GM23338 (cell line): Measurements from ENCODE around the gene SUGCT. TPM values are rescaled to one million over a fixed set of nuclear protein-coding genes. Genes with fewer than 3 reads are reported as not detected.
A peak's percentile ranks its signal among the peaks of the same experiment; 100 is the strongest.

Experiments used
- ATAC-seq: fragments of 200-7000 bp; cut with Tn5 transposase; 3 replicates; pipeline ENCODE4 v1.9.1; 2020
- DNase-seq: peaks from one replicate; pipeline ENCODE4 v3.0.0-alpha.2; 2015; ENCODE audit warnings: low spot score
- H2AFZ ChIP-seq: fragments of 200-600 bp; sonication (generic); 2 replicates; pipeline ENCODE4 v1.8.0; 2016; ENCODE audit warnings: antibody characterized with exemption, mild to moderate bottlenecking, moderate library complexity
- H3F3A ChIP-seq: fragments of 200-600 bp; sonication (generic); replicated peaks from 2 replicates; pipeline ENCODE4 v1.8.0; 2017; ENCODE audit warnings: antibody characterized with exemption, mixed run types, low read depth
- H3K27ac ChIP-seq: fragments of 200-600 bp; sonication (generic); 2 replicates; pipeline ENCODE4 v1.6.1; 2016; ENCODE audit warnings: low read depth
- H3K27me3 ChIP-seq: fragments of 200-600 bp; sonication (generic); 2 replicates; pipeline ENCODE4 v1.8.0; 2016; ENCODE audit warnings: mild to moderate bottlenecking, mixed run types, moderate library complexity; ENCODE audit not compliant: insufficient read depth
- H3K36me3 ChIP-seq: fragments of 200-600 bp; sonication (generic); 2 replicates; pipeline ENCODE4 v1.8.0; 2016; ENCODE audit warnings: mild to moderate bottlenecking; ENCODE audit not compliant: insufficient read depth
- H3K4me1 ChIP-seq: fragments of 200-600 bp; sonication (generic); 2 replicates; pipeline ENCODE4 v1.8.0; 2016; ENCODE audit warnings: mild to moderate bottlenecking, moderate library complexity; ENCODE audit not compliant: insufficient read depth
- H3K4me2 ChIP-seq: fragments of 200-600 bp; sonication (generic); 2 replicates; pipeline ENCODE4 v1.7.1; 2017; ENCODE audit warnings: mixed run types
- H3K4me3 ChIP-seq: fragments of 200-600 bp; sonication (generic); 2 replicates; pipeline ENCODE4 v1.6.1; 2016; ENCODE audit warnings: mixed run types
- H3K79me2 ChIP-seq: fragments of 200-600 bp; sonication (generic); replicated peaks from 2 replicates; pipeline ENCODE4 v1.8.0; 2017; ENCODE audit warnings: mild to moderate bottlenecking; ENCODE audit not compliant: insufficient read depth
- H3K9me2 ChIP-seq: fragments of 200-600 bp; sonication (generic); 2 replicates; pipeline ENCODE4 v1.8.0; 2017; ENCODE audit not compliant: insufficient read depth
- H4K20me1 ChIP-seq: fragments of 200-600 bp; sonication (generic); replicated peaks from 2 replicates; pipeline ENCODE4 v1.8.0; 2017; ENCODE audit warnings: mild to moderate bottlenecking; ENCODE audit not compliant: insufficient read depth
- H3K27ac Mint-ChIP-seq: 2 replicates; pipeline ENCODE4 v1.8.0; 2020; ENCODE audit warnings: inconsistent platforms, mild to moderate bottlenecking, moderate library complexity, mixed read lengths
- H3K27me3 Mint-ChIP-seq: 3 replicates; pipeline ENCODE4 v1.8.0; 2022; ENCODE audit warnings: low read depth, mild to moderate bottlenecking, moderate library complexity, mixed read lengths, inconsistent platforms; ENCODE audit not compliant: insufficient read depth, poor library complexity
- H3K36me3 Mint-ChIP-seq: 3 replicates; pipeline ENCODE4 v1.8.0; 2021; ENCODE audit warnings: low read depth, mild to moderate bottlenecking, inconsistent platforms, moderate library complexity, mixed read lengths
- H3K4me1 Mint-ChIP-seq: 3 replicates; pipeline ENCODE4 v1.8.0; 2020; ENCODE audit warnings: mild to moderate bottlenecking, inconsistent platforms, mixed read lengths
- H3K4me3 Mint-ChIP-seq: 3 replicates; pipeline ENCODE4 v1.8.0; 2021; ENCODE audit warnings: moderate library complexity, mild to moderate bottlenecking, inconsistent platforms, mixed read lengths
- H3K9me3 Mint-ChIP-seq: 3 replicates; pipeline ENCODE4 v1.8.0; 2020; ENCODE audit warnings: moderate library complexity, mild to moderate bottlenecking, inconsistent platforms, mixed read lengths
- CREB1 ChIP-seq: fragments of 250-450 bp; sonication (Bioruptor Pico); IDR thresholded peaks from 2 replicates; pipeline ENCODE4 v1.5.0; 2020; ENCODE audit warnings: low read depth, mild to moderate bottlenecking, moderate library complexity
- CTCF ChIP-seq, 2 experiments: fragments of 200-600 bp in 1 of 2; sonication (generic) in 1 of 2; conservative IDR thresholded peaks; 2 replicates each; pipeline versions ENCODE4 v1.5.1 to v1.6.1; 2016 to 2017; ENCODE audit warnings: antibody characterized with exemption in 2 of 2, low read depth in 2 of 2, mild to moderate bottlenecking in 2 of 2, moderate library complexity in 1 of 2
- EZH2 ChIP-seq: fragments of 200-600 bp; sonication (generic); IDR thresholded peaks from one replicate; pipeline ENCODE4 v1.8.0; 2017; ENCODE audit warnings: antibody characterized with exemption, mild to moderate bottlenecking, low read depth; ENCODE audit not compliant: unreplicated experiment
- EZH2phosphoT487 ChIP-seq: fragments of 200-600 bp; sonication (generic); IDR thresholded peaks from one replicate; pipeline ENCODE4 v1.8.1; 2018; ENCODE audit warnings: antibody characterized with exemption; ENCODE audit not compliant: unreplicated experiment
- JUNB ChIP-seq: IDR thresholded peaks from one replicate; pipeline ENCODE4 v1.6.1; 2016; ENCODE audit warnings: antibody characterized with exemption; ENCODE audit not compliant: unreplicated experiment
- NANOG ChIP-seq: IDR thresholded peaks from 2 replicates; pipeline ENCODE4 v1.6.1; 2016; ENCODE audit warnings: antibody characterized with exemption, borderline replicate concordance
- POLR2AphosphoS5 ChIP-seq: IDR thresholded peaks from 2 replicates; pipeline ENCODE4 v1.6.1; 2016; ENCODE audit warnings: antibody characterized with exemption, low read depth
- REST ChIP-seq: IDR thresholded peaks from one replicate; pipeline ENCODE4 v1.6.1; 2018; ENCODE audit warnings: antibody characterized with exemption; ENCODE audit not compliant: unreplicated experiment
- STAT1 ChIP-seq: IDR thresholded peaks from one replicate; pipeline ENCODE4 v1.6.1; 2016; ENCODE audit warnings: antibody characterized with exemption; ENCODE audit not compliant: unreplicated experiment
- ZNF114 ChIP-seq: fragments of 250-450 bp; sonication (Bioruptor Pico); IDR thresholded peaks from 2 replicates; pipeline ENCODE4 v1.5.0; 2020; ENCODE audit warnings: mild to moderate bottlenecking, moderate library complexity
- ZNF331 ChIP-seq: fragments of 250-450 bp; sonication (Bioruptor Pico); IDR thresholded peaks from 2 replicates; pipeline ENCODE4 v1.5.0; 2020; ENCODE audit warnings: low read depth, mild to moderate bottlenecking, moderate library complexity
- ZNF462 ChIP-seq: fragments of 250-450 bp; sonication (Bioruptor Pico); IDR thresholded peaks from 2 replicates; pipeline ENCODE4 v1.5.0; 2020; ENCODE audit warnings: mild to moderate bottlenecking, moderate library complexity
- polyA plus RNA-seq: library from polyadenylated mRNA; unstranded; fragments of >200 nt; fragmentation: Nextera tagmentation; extraction: Ambion mirVana; gene quantifications from 2 replicates; pipeline ENCODE4 v1.2.1, GENCODE V29; 2016
- total RNA-seq: library from RNA; depleted of rRNA; stranded (reverse); fragments of >200 nt; shearing (Covaris generic); gene quantifications from 2 replicates; pipeline ENCODE4 v1.2.3, GENCODE V29; 2014
- TF ChIP-seq, protein P1 (sequence below): IDR thresholded peaks from 2 replicates; pipeline ENCODE4 v1.6.1; 2016; ENCODE audit warnings: antibody characterized with exemption

The SUGCT gene
- total and polyA plus RNA-seq, 2 experiments from 2014 or later: 4.2 to 5.6 TPM

- Mint-ChIP-seq H3K27me3 (no peaks in the 10 kb centered on the region), H3K4me3 (no peak overlapping the region), H3K9me3 (no peaks in the 10 kb centered on the region; the same call in 2 of the 3 replicates), H3K4me1 (peaks cover 8% of the 10 kb centered on the region), H3K36me3 (no peaks in the 10 kb centered on the region), H3K27ac (no peak overlapping the region)
- Histone ChIP-seq H3F3A (no peaks in the 10 kb centered on the region), H4K20me1 (no peaks in the 10 kb centered on the region), H2AFZ (no peak overlapping the region), H3K27me3 (no peaks in the 10 kb centered on the region), H3K27ac (no peak overlapping the region), H3K79me2 (no peaks in the 10 kb centered on the region), H3K36me3 (no peaks in the 10 kb centered on the region), H3K4me1 (peaks cover 11% of the 10 kb centered on the region), H3K4me3 (no peak overlapping the region), H3K9me2 (0 out of 2 replicates have a peak, but pooled peaks cover 5% of the 10 kb centered on the region), H3K4me2 (no peak overlapping the region)
- DNase-seq (peak; percentile 29), ATAC-seq (no peak)
- no peak for TF ChIP-seq JUNB
- TF ChIP-seq STAT1: no peak
- no peak for TF ChIP-seq EZH2phosphoT487
- no peak for TF ChIP-seq ZNF114
- no peak for TF ChIP-seq CTCF (conservative IDR thresholded peaks at IDR 0.05; ENCODE audit: low read depth in 2 of 2)
- TF ChIP-seq EZH2: no peak
- TF ChIP-seq, protein P1, sequence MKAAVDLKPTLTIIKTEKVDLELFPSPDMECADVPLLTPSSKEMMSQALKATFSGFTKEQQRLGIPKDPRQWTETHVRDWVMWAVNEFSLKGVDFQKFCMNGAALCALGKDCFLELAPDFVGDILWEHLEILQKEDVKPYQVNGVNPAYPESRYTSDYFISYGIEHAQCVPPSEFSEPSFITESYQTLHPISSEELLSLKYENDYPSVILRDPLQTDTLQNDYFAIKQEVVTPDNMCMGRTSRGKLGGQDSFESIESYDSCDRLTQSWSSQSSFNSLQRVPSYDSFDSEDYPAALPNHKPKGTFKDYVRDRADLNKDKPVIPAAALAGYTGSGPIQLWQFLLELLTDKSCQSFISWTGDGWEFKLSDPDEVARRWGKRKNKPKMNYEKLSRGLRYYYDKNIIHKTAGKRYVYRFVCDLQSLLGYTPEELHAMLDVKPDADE: no peak
- TF ChIP-seq POLR2AphosphoS5: no peak
- TF ChIP-seq CREB1 (CRISPR knock-in tag): no peak
- no peak for TF ChIP-seq ZNF331
- no peak for TF ChIP-seq REST
- no peak for TF ChIP-seq ZNF462 (CRISPR knock-in tag)
- TF ChIP-seq NANOG: no peak
Observed at GRCh38 chr7:40765639-40766038, 630.8 kb downstream of the SUGCT start.
